GM18519 (cell line): ENCODE results near the gene TPT1.
"Not testable (repeated sequence)": the region's sequence is repeated elsewhere in the genome, so short reads cannot be mapped to it uniquely, and the experiment has no call there.

Experiments used
- ATAC-seq: cut with Tn5 transposase; IDR thresholded peaks from one replicate; pipeline ENCODE4 v1.9.1; 2021; ENCODE audit warnings: mild to moderate bottlenecking, moderate library complexity; ENCODE audit not compliant: unreplicated experiment, low FRiP score

Gene TPT1

GRCh38 chr13:45341034-45341798 is at the start of gene TPT1:
Gene TPT1, minus strand, starts transcription at chr13:45341183. Its CDS starts 114 bp downstream, at chr13:45341069.
- ATAC-seq = peak; percentile 78

GRCh38 chr13:45390348-45390747 is 49.4 kb upstream of the TPT1 start:
- not testable (repeated sequence) for ATAC-seq

GRCh38 chr13:45388664-45389063 is 47.7 kb upstream of the TPT1 start:
- ATAC-seq = no peak

GRCh38 chr13:45386892-45387575 is 46.1 kb upstream of the TPT1 start:
- not testable (repeated sequence) for ATAC-seq

GRCh38 chr13:45385907-45386553 is 45.0 kb upstream of the TPT1 start:
- no peak for ATAC-seq

- no peak for ATAC-seq
These were observed 44.3 kb upstream of the TPT1 start for GRCh38 chr13:45385320-45385719.

GRCh38 chr13:45384474-45385174 is 43.6 kb upstream of the TPT1 start:
- ATAC-seq = no peak

- ATAC-seq = not testable (repeated sequence)
These were observed 41.8 kb upstream of the TPT1 start for GRCh38 chr13:45382739-45383138.

- ATAC-seq = no peak
These were observed 40.2 kb upstream of the TPT1 start for GRCh38 chr13:45381196-45381595.

GRCh38 chr13:45380708-45381107 is 39.7 kb upstream of the TPT1 start:
- ATAC-seq = not testable (repeated sequence)

- not testable (repeated sequence) for ATAC-seq
These were observed 38.5 kb upstream of the TPT1 start for GRCh38 chr13:45379516-45379915.

- not testable (repeated sequence) for ATAC-seq
These were observed 37.8 kb upstream of the TPT1 start for GRCh38 chr13:45378786-45379185.

GRCh38 chr13:45377314-45377713 is 36.3 kb upstream of the TPT1 start:
- not testable (repeated sequence) for ATAC-seq

- ATAC-seq = not testable (repeated sequence)
These were observed 35.7 kb upstream of the TPT1 start for GRCh38 chr13:45376651-45377050.

- no peak for ATAC-seq
These were observed 33.9 kb upstream of the TPT1 start for GRCh38 chr13:45374917-45375316.

GRCh38 chr13:45373162-45373547 is 32.2 kb upstream of the TPT1 start:
- ATAC-seq = no peak

GRCh38 chr13:45372189-45373161 is 31.5 kb upstream of the TPT1 start:
- ATAC-seq = no peak

GRCh38 chr13:45370922-45371406 is 30.0 kb upstream of the TPT1 start:
- no peak for ATAC-seq

GRCh38 chr13:45369116-45369515 is 28.1 kb upstream of the TPT1 start:
- no peak for ATAC-seq
